C4-2B (cell line): ENCODE results near the gene INS.

ENCODE experiments used
- H3K27ac ChIP-seq: fragments of 450-650 bp; 2 replicates; pipeline ENCODE4 v1.5.1; 2017
- ZFX ChIP-seq: fragments of 450-650 bp; IDR thresholded peaks from 2 replicates; pipeline ENCODE4 v1.6.1; 2017
- TF ChIP-seq, protein P1 (sequence below): fragments of 450-650 bp; conservative IDR thresholded peaks from 2 replicates; pipeline ENCODE4 v1.5.1; 2017; ENCODE audit warnings: mild to moderate bottlenecking

INS gene

GRCh38 chr11:2120359-2121100 lies 40.5 kb downstream of the INS start:
- TF ChIP-seq ZFX, result no peak
- TF ChIP-seq, protein P1, sequence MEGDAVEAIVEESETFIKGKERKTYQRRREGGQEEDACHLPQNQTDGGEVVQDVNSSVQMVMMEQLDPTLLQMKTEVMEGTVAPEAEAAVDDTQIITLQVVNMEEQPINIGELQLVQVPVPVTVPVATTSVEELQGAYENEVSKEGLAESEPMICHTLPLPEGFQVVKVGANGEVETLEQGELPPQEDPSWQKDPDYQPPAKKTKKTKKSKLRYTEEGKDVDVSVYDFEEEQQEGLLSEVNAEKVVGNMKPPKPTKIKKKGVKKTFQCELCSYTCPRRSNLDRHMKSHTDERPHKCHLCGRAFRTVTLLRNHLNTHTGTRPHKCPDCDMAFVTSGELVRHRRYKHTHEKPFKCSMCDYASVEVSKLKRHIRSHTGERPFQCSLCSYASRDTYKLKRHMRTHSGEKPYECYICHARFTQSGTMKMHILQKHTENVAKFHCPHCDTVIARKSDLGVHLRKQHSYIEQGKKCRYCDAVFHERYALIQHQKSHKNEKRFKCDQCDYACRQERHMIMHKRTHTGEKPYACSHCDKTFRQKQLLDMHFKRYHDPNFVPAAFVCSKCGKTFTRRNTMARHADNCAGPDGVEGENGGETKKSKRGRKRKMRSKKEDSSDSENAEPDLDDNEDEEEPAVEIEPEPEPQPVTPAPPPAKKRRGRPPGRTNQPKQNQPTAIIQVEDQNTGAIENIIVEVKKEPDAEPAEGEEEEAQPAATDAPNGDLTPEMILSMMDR, result no peak
- no peak overlapping the region for H3K27ac ChIP-seq

GRCh38 chr11:2118677-2119076 lies 42.3 kb downstream of the INS start:
- H3K27ac ChIP-seq, result no peak overlapping the region
- TF ChIP-seq, protein P1, result no peak
- TF ChIP-seq ZFX, result no peak

DNA sequence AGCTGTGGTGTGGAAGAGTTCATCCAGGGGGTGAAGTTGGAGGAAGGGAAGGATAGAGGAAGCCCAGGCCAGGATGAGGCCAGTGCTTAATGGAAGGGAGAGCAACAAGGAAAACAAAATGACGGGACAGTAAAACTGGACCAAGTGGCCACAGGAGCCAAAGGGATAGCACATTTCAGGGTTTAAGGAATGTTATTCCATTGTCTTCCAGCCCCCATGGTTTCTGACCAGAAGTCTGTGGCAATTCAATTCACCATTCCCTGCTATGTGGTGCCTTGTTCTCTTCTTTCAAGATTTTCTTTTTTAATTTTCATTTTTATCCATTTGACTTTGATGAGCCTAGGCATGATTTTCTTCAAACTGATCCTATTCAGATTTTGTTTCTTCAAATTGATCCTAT lies 44.3 kb downstream of the INS start:
- no peak overlapping the region for H3K27ac ChIP-seq
- TF ChIP-seq ZFX, result no peak
- TF ChIP-seq, protein P1, result no peak

DNA sequence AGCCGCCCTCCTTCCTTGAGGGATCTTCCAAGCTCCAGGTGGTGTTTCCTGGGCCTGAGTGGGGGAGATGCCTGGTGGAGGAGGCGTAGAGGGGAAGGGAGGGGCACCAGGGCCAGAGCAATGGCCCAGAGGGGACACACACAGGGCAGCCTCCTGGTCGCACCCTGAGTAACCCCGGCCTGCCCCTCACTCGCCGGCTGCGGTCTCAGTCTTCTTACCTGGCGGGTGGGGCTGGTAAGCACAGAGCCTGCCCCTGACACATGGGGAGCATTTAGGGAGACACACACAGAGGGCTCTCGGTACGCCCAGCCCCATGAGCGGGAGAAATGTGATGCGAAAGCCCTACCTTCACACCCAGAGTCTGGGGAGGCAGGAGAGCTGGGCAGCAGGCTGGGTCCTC lies 45.7 kb downstream of the INS start:
- TF ChIP-seq, protein P1, result no peak
- H3K27ac ChIP-seq, result no peak overlapping the region

GRCh38 chr11:2114430-2115241 lies 46.4 kb downstream of the INS start:
- no peak overlapping the region for H3K27ac ChIP-seq
- TF ChIP-seq, protein P1, result no peak
- TF ChIP-seq ZFX, result no peak

DNA sequence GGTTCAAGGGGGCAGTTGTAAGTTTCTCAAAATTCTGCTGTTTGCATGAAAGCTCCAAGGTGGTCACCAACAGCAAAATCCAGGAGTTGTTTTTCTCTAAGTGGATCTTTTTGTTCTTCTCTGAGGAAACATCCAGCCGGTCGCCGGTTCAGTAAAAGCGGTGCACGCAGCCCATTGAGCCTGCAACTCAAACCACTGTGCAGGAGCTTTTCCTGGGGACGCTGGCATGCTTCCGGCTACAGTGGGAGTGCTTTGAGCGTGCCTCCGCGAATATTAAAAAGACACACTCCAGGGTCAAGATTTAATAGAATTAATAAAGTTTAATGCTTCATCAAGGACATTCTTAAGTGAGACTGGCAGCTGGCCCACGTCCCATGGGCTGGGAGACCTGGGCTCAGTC lies 47.2 kb downstream of the INS start:
- TF ChIP-seq ZFX, result no peak
- TF ChIP-seq, protein P1, result no peak
- no peak overlapping the region for H3K27ac ChIP-seq

- TF ChIP-seq, protein P1, result no peak
- no peak for TF ChIP-seq ZFX
Observed at GRCh38 chr11:2110521-2110920, 50.5 kb downstream of the INS start.

More at GRCh38 chr11:2110521-2110920, 50.5 kb downstream of the INS start:
- no peak overlapping the region for H3K27ac ChIP-seq
